Ishikawa (cell line): ENCODE results near the gene KDM2A.

ENCODE experiments used
- CEBPB ChIP-seq: IDR thresholded peaks from 2 replicates; pipeline ENCODE4 v1.6.1; 2012
- CREB1 ChIP-seq: IDR thresholded peaks from 2 replicates; pipeline ENCODE4 v1.6.1; 2012; ENCODE audit warnings: low read depth
- EGR1 ChIP-seq: IDR thresholded peaks from 2 replicates; pipeline ENCODE4 v1.6.1; 2012
- EP300 ChIP-seq: IDR thresholded peaks from 2 replicates; pipeline ENCODE4 v1.6.1; 2012; ENCODE audit warnings: borderline replicate concordance
- FOXM1 ChIP-seq: IDR thresholded peaks from 2 replicates; pipeline ENCODE4 v1.6.1; 2012; ENCODE audit warnings: low read depth, borderline replicate concordance
- NFIC ChIP-seq: IDR thresholded peaks from 2 replicates; pipeline ENCODE4 v1.6.1; 2012
- RAD21 ChIP-seq: IDR thresholded peaks from 2 replicates; pipeline ENCODE4 v1.6.1; 2012; ENCODE audit warnings: low read depth
- TAF1 ChIP-seq: IDR thresholded peaks from 2 replicates; pipeline ENCODE4 v1.6.1; 2012; ENCODE audit warnings: low read depth, mild to moderate bottlenecking
- TCF12 ChIP-seq: IDR thresholded peaks from 2 replicates; pipeline ENCODE4 v1.6.1; 2012; ENCODE audit warnings: low read depth
- TEAD4 ChIP-seq: IDR thresholded peaks from 2 replicates; pipeline ENCODE4 v1.6.1; 2012
- YY1 ChIP-seq: IDR thresholded peaks from 2 replicates; pipeline ENCODE4 v1.6.1; 2012; ENCODE audit warnings: low read depth
- ZBTB7A ChIP-seq: IDR thresholded peaks from 2 replicates; pipeline ENCODE4 v1.6.1; 2012; ENCODE audit warnings: low read depth
- TF ChIP-seq, protein P1 (sequence below): IDR thresholded peaks from 2 replicates; pipeline ENCODE4 v1.6.1; 2012
- TF ChIP-seq, protein P2 (sequence below): IDR thresholded peaks from 2 replicates; pipeline ENCODE4 v1.6.1; 2012
- TF ChIP-seq, protein P3 (sequence below): IDR thresholded peaks from 2 replicates; pipeline ENCODE4 v1.6.1; 2012; ENCODE audit warnings: low read depth, mild to moderate bottlenecking

KDM2A gene

DNA sequence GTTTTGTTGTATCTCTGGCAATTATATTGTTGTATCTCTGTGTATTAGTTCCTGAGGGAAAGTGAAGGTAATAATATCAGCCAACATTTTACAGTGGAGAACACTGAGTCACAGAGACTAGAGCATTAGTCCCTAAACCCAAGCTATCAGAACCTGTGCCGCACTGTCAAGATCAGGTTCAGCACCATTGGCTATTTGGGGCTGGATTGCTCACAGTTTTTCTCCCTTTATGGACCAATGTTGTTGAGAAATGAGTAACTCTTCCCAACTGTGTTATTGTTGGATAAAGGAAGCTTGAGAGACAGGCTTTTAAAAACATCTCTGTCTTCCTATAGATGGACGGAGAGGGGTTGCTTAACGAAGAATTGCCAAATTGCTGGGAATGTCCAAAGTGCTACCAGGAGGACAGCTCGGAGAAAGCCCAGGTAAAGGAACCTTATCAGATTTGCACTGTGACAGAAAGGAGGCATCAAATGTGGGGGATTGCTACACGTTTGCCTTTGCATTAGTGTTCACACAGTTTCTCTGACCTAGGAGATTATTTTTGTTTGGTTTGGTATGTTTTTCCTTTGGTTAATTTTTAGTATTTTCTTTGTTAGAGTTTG lies 129.0 kb downstream of the KDM2A start:
- TF ChIP-seq YY1 (no peak), FOXM1 (no peak), NFIC (no peak), CEBPB (no peak), ZBTB7A (no peak), TEAD4 (no peak), RAD21 (no peak), EP300 (no peak), TAF1 (no peak)
- TF ChIP-seq, protein P1, sequence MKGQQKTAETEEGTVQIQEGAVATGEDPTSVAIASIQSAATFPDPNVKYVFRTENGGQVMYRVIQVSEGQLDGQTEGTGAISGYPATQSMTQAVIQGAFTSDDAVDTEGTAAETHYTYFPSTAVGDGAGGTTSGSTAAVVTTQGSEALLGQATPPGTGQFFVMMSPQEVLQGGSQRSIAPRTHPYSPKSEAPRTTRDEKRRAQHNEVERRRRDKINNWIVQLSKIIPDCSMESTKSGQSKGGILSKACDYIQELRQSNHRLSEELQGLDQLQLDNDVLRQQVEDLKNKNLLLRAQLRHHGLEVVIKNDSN, result no peak
- TF ChIP-seq, protein P2, sequence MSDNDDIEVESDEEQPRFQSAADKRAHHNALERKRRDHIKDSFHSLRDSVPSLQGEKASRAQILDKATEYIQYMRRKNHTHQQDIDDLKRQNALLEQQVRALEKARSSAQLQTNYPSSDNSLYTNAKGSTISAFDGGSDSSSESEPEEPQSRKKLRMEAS, result no peak
- TF ChIP-seq, protein P3, sequence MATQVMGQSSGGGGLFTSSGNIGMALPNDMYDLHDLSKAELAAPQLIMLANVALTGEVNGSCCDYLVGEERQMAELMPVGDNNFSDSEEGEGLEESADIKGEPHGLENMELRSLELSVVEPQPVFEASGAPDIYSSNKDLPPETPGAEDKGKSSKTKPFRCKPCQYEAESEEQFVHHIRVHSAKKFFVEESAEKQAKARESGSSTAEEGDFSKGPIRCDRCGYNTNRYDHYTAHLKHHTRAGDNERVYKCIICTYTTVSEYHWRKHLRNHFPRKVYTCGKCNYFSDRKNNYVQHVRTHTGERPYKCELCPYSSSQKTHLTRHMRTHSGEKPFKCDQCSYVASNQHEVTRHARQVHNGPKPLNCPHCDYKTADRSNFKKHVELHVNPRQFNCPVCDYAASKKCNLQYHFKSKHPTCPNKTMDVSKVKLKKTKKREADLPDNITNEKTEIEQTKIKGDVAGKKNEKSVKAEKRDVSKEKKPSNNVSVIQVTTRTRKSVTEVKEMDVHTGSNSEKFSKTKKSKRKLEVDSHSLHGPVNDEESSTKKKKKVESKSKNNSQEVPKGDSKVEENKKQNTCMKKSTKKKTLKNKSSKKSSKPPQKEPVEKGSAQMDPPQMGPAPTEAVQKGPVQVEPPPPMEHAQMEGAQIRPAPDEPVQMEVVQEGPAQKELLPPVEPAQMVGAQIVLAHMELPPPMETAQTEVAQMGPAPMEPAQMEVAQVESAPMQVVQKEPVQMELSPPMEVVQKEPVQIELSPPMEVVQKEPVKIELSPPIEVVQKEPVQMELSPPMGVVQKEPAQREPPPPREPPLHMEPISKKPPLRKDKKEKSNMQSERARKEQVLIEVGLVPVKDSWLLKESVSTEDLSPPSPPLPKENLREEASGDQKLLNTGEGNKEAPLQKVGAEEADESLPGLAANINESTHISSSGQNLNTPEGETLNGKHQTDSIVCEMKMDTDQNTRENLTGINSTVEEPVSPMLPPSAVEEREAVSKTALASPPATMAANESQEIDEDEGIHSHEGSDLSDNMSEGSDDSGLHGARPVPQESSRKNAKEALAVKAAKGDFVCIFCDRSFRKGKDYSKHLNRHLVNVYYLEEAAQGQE, result no peak

DNA sequence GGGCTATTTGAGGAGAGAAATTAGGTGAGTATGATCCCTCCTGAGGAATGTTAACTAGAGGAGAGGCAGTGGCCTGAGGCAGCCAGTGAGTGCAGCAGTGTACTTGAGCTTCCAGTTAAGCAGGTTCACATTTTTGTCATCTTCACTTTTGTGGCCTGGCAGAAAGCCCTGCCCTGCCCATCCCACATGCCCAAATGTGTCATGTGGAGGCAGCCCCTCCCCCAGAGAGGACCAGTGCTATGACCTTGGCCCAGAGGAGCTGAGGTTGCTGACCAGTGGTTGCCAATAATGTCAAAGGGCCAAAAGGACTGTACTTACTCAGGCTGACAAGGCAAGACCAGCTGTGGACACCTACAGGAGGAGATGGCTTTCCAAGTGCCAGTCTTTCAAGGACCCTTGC lies 129.6 kb downstream of the KDM2A start:
- TF ChIP-seq FOXM1 (no peak; the same call in 1 of the 2 replicates), EGR1 (no peak), CEBPB (peak; percentile 18; the same call in 1 of the 2 replicates), TAF1 (0 out of 2 replicates have a peak, but pooled peaks have one; percentile 27), RAD21 (peak; percentile 30; the same call in 1 of the 2 replicates), YY1 (no peak), NFIC (peak; percentile 94), CREB1 (no peak), EP300 (peak; percentile 78; the same call in 1 of the 2 replicates), TEAD4 (peak; percentile 91), ZBTB7A (no peak), TCF12 (peak; percentile 90)
- TF ChIP-seq, protein P2, result peak; percentile 66
- TF ChIP-seq, protein P3, result no peak
- TF ChIP-seq, protein P1, result peak; percentile 81

DNA sequence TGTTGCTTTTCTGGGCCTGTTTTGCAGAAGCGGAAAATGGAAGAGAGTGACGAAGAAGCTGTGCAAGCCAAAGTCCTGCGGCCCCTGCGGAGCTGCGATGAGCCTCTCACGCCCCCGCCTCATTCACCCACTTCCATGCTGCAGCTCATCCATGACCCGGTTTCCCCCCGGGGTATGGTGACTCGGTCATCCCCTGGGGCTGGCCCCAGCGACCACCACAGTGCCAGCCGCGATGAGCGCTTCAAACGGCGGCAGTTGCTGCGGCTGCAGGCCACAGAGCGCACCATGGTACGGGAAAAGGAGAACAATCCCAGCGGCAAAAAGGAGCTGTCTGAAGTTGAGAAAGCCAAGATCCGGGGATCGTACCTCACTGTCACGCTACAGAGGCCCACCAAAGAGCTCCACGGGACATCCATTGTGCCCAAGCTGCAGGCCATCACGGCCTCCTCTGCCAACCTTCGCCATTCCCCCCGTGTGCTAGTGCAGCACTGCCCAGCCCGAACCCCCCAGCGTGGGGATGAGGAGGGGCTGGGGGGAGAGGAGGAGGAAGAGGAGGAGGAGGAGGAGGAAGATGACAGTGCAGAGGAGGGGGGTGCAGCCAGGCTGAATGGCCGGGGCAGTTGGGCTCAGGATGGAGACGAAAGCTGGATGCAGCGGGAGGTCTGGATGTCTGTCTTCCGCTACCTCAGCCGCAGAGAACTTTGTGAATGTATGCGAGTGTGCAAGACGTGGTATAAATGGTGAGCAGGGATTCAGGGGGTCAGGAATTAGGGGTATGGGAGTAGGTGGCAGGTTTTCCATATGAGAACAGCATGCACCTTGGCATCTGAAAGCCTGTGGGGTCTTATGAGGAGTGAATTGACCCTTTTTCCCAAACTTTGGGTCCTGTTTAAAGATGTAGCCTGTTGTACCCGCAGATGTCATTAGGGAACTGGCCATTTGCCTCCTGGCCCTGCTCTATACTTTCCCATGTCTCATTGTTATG lies 131.3 kb downstream of the KDM2A start:
- TF ChIP-seq CREB1 (no peak), CEBPB (no peak), TAF1 (no peak)
- TF ChIP-seq, protein P1, result no peak

DNA sequence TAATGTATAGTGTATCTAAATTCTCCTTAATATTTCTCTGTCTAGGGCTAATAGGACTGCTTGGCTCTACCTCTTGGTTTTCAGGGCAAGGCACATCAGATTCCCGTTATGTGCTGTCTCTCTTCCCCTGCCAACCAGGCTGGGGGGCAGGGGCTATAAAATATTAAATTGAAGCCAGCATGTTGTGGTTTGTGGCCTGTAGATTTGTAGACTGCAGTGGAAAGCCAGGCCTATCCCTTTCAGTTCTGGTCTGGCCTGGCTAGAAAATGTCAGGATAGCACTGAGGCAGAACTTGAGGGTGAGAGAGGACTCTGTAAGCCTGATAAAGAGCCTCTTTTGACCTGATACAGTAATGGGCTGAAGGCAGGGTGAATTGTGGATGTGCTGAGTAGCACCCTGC lies 132.8 kb downstream of the KDM2A start:
- TF ChIP-seq CEBPB (no peak), TCF12 (no peak), RAD21 (no peak), CREB1 (no peak)
- TF ChIP-seq, protein P1, result no peak

DNA sequence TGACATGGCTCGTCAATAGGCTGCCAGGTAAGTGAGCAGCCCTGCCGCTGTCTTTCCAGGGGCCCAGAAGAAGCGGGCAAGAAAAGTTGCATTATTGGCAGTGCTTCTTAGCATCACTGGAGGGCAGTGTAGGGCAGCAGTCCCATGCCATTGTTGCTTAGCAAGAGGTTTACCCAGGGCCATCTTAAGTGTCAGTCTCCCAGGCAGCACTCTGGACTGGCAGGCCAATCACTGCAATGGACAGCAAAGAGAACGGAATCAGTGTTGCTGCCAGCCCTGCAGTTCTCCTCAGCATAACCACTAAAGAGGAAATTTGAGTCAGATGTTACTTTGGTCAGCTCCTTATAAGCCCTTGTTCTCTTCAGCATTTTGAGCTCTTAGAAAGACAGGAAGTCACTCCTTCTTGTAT lies 133.8 kb downstream of the KDM2A start:
- TF ChIP-seq FOXM1 (no peak), CREB1 (no peak), RAD21 (peak; percentile 36), YY1 (no peak), EP300 (no peak), NFIC (no peak)
- TF ChIP-seq, protein P2, result no peak
- TF ChIP-seq, protein P1, result no peak
